ENCODE results near the gene MAL.

Gene MAL

DNA sequence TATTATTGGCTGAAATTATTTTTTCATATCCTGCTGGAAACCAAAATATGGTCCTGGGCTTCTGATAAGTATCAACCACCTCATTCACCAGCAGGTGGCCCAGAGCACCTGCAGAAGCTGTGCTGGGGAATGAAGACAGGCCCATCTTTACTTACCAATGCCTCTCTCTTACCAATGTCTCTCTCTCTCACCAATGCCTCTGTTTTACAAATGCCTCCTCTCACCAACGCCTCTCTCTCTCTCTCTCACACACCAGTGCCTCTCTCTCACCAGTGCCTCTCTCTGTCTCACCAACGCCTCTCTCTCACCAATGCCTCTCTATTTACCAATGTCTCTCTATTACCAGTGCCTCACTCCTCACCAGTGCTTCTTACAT lies 2.3 kb upstream of the MAL start:
- no peak overlapping the region for H3K4me3 ChIP-seq (replicated peaks in 1 of 2; ENCODE audit: low read depth in 2 of 2, low read length in 2 of 2)
- TF ChIP-seq CTCF (IDR thresholded peaks at IDR 0.05; ENCODE audit: low read depth, low read length) = no peak
- DNase-seq (ENCODE audit: low read depth in 2 of 2) = no peak

- DNase-seq (ENCODE audit: low read depth in 2 of 2) = no peak
- no peak for TF ChIP-seq CTCF (IDR thresholded peaks at IDR 0.05; ENCODE audit: low read depth, low read length)
- no peak overlapping the region for H3K4me3 ChIP-seq (replicated peaks in 1 of 2; ENCODE audit: low read depth in 2 of 2, low read length in 2 of 2)
These were observed 1.1 kb upstream of the MAL start for GRCh38 chr2:95024371-95024770.

GRCh38 chr2:95024960-95025405 lies 525 bp upstream of the MAL start:
- no peak for TF ChIP-seq CTCF (IDR thresholded peaks at IDR 0.05; ENCODE audit: low read depth, low read length)
- no peak for DNase-seq (ENCODE audit: low read depth in 2 of 2)
- H3K4me3 ChIP-seq (replicated peaks in 1 of 2; ENCODE audit: low read depth in 2 of 2, low read length in 2 of 2) = no peak overlapping the region

- H3K4me3 ChIP-seq (replicated peaks in 1 of 2; ENCODE audit: low read depth in 2 of 2, low read length in 2 of 2) = no peak overlapping the region
- no peak for DNase-seq (ENCODE audit: low read depth in 2 of 2)
- TF ChIP-seq CTCF (IDR thresholded peaks at IDR 0.05; ENCODE audit: low read depth, low read length) = no peak
These were observed 1.2 kb downstream of the MAL start for GRCh38 chr2:95026471-95027368.

DNA sequence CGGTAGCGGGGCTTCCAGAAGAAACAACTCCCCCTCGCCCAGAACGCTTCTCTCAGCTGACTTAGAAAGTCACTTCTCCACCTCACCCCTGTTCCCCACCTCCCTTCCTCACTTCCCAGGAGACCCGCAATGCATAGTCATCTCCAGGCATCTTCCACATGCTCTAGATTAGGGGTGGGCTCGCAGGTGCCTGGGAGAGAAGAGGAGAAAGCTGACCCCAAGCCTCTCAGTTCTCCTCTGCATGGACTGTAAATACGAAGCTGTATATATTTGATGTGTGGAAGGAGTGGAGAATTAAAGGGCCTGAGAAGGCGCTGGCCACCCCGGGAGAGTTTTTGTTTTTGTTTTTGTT lies 1.8 kb downstream of the MAL start:
- TF ChIP-seq CTCF (IDR thresholded peaks at IDR 0.05; ENCODE audit: low read depth, low read length) = no peak
- H3K4me3 ChIP-seq (replicated peaks in 1 of 2; ENCODE audit: low read depth in 2 of 2, low read length in 2 of 2) = no peak overlapping the region
- no peak for DNase-seq (ENCODE audit: low read depth in 2 of 2)

GRCh38 chr2:95029898-95030341 lies 4.4 kb downstream of the MAL start:
- no peak for DNase-seq (ENCODE audit: low read depth in 2 of 2)
- no peak overlapping the region for H3K4me3 ChIP-seq (replicated peaks in 1 of 2; ENCODE audit: low read depth in 2 of 2, low read length in 2 of 2)
- no peak for TF ChIP-seq CTCF (IDR thresholded peaks at IDR 0.05; ENCODE audit: low read depth, low read length)
